Measurements from ENCODE around the gene GPT2. TPM values are rescaled to one million over a fixed set of nuclear protein-coding genes. Genes with fewer than 3 reads are reported as not detected.
A peak's percentile ranks its signal among the peaks of the same experiment; 100 is the strongest.

The GPT2 gene
- total RNA-seq, 1 donor from 2014 or later, result 71.2 TPM

DNA sequence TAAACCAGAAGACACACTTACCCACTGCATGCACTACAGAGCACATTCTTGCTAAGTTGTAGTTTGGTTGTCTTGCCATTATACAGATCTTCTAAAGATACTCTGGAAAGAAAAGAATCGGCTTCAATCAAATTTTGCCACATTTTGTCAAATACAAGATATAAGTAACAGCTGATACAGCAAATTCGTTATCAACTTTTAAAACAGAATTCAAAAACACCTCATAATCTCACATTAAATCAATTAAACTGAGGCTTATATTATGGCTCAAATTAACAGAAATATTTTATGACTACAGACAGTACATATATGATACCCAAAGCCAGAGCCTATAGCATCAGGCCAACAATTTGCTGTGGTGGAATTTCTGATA, 83.9 kb downstream of the GPT2 start:
- DNase-seq (ENCODE audit: low read depth), result no peak
- Histone ChIP-seq H3K36me3 (ENCODE audit: control insufficient read depth, insufficient read depth, low read length) (no peaks in the 10 kb centered on the region), H3K27me3 (ENCODE audit: control insufficient read depth, insufficient read depth, low read length) (no peaks in the 10 kb centered on the region), H3K4me3 (ENCODE audit: low read depth, low read length) (no peak overlapping the region)
- TF ChIP-seq, protein P1, sequence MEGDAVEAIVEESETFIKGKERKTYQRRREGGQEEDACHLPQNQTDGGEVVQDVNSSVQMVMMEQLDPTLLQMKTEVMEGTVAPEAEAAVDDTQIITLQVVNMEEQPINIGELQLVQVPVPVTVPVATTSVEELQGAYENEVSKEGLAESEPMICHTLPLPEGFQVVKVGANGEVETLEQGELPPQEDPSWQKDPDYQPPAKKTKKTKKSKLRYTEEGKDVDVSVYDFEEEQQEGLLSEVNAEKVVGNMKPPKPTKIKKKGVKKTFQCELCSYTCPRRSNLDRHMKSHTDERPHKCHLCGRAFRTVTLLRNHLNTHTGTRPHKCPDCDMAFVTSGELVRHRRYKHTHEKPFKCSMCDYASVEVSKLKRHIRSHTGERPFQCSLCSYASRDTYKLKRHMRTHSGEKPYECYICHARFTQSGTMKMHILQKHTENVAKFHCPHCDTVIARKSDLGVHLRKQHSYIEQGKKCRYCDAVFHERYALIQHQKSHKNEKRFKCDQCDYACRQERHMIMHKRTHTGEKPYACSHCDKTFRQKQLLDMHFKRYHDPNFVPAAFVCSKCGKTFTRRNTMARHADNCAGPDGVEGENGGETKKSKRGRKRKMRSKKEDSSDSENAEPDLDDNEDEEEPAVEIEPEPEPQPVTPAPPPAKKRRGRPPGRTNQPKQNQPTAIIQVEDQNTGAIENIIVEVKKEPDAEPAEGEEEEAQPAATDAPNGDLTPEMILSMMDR (IDR thresholded peaks at IDR 0.05; ENCODE audit: insufficient read depth, low read length, poor library complexity, severe bottlenecking), result no peak

DNA sequence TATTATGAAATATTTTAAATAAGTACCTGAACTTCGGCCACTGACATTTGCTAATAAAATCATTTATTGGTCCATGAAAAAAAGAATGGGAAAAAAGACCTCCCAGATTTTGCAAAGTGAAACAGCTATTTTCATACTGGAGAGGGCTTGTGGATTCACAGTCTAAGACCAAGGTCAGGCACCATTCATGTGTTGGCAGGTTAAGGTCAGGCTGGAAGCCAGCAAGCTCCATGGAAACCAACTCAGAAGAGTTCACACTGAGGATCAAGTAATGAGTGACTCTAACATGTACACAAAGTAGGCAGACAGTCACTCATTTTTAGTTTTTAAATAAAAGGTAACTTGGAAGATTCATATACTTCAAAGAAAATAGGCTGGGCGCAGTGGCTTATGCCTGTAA, 85.9 kb downstream of the GPT2 start:
- Histone ChIP-seq H3K27me3 (ENCODE audit: control insufficient read depth, insufficient read depth, low read length) (no peaks in the 10 kb centered on the region), H3K36me3 (ENCODE audit: control insufficient read depth, insufficient read depth, low read length) (no peaks in the 10 kb centered on the region), H3K4me3 (ENCODE audit: low read depth, low read length) (no peak overlapping the region)
- DNase-seq (ENCODE audit: low read depth), result no peak
- TF ChIP-seq, protein P1 (IDR thresholded peaks at IDR 0.05; ENCODE audit: insufficient read depth, low read length, poor library complexity, severe bottlenecking), result no peak

GRCh38 chr16:46971271-46971670, 87.1 kb downstream of the GPT2 start:
- Histone ChIP-seq H3K27me3 (ENCODE audit: control insufficient read depth, insufficient read depth, low read length) (no peaks in the 10 kb centered on the region), H3K36me3 (ENCODE audit: control insufficient read depth, insufficient read depth, low read length) (no peaks in the 10 kb centered on the region), H3K4me3 (ENCODE audit: low read depth, low read length) (no peak overlapping the region)
- TF ChIP-seq, protein P1 (IDR thresholded peaks at IDR 0.05; ENCODE audit: insufficient read depth, low read length, poor library complexity, severe bottlenecking), result no peak
- no peak for DNase-seq (ENCODE audit: low read depth)

- TF ChIP-seq, protein P1 (IDR thresholded peaks at IDR 0.05; ENCODE audit: insufficient read depth, low read length, poor library complexity, severe bottlenecking), result no peak
- peak overlapping the region; percentile 67 for H3K4me3 ChIP-seq (ENCODE audit: low read depth, low read length)
- no peaks in the 10 kb centered on the region for H3K36me3 ChIP-seq (ENCODE audit: control insufficient read depth, insufficient read depth, low read length)
- H3K27me3 ChIP-seq (ENCODE audit: control insufficient read depth, insufficient read depth, low read length), result no peaks in the 10 kb centered on the region
- no peak for DNase-seq (ENCODE audit: low read depth)
Measured at GRCh38 chr16:46972429-46973206, 88.5 kb downstream of the GPT2 start.

- peak; percentile 41 for DNase-seq (ENCODE audit: low read depth)
- TF ChIP-seq, protein P1 (IDR thresholded peaks at IDR 0.05; ENCODE audit: insufficient read depth, low read length, poor library complexity, severe bottlenecking), result no peak
- Histone ChIP-seq H3K4me3 (ENCODE audit: low read depth, low read length) (peak within 1 kb of the TSS; percentile 67), H3K27me3 (ENCODE audit: control insufficient read depth, insufficient read depth, low read length) (no peaks in the 10 kb centered on the region), H3K36me3 (ENCODE audit: control insufficient read depth, insufficient read depth, low read length) (no peaks in the 10 kb centered on the region)
Measured at GRCh38 chr16:46973207-46973995, 89.2 kb downstream of the GPT2 start, which contains the start of gene DNAJA2. Gene DNAJA2 (minus strand): TSS chr16:46973674. CDS start chr16:46973572, 102 bp downstream.

Measured in kidney epithelial cell (primary cell).